ENCODE results near the gene B4GALNT3. TPM values are rescaled to one million over a fixed set of nuclear protein-coding genes. Genes with fewer than 3 reads are reported as not detected.

The B4GALNT3 gene
- total RNA-seq, 4 donors from 2014 or later = under 0.01 to 0.80 (median 0.36) TPM

DNA sequence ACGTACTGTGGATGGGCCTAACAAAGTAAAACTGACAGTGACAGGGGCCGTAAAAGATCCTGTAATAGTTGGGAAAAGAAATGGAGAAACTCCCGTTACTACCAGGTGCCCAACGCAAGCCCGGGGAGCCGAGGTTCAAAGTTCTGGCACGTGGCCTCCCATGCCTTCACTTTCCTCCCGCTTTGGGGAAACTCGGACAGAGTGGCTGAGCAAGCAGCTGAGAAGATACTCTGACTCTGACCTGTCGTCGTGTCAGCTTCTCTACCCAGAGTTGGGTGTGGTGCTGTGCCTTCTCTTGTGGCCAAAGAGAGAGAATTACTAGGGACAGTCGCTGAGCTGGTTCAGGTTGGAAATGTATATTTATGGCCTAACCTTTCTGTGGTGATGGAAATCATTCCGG lies 1.7 kb downstream of the B4GALNT3 start:
- Histone ChIP-seq H3K27ac (replicated peaks in 1 of 4) (no peak overlapping the region), H3K9me3 (no peaks in the 10 kb centered on the region), H3K27me3 (peaks cover 0 to 57% (median 8%) of the 10 kb centered on the region in 4 donors), H3K4me3 (no peak overlapping the region), H3K4me1 (peaks cover 9 to 21% (median 21%) of the 10 kb centered on the region in 4 donors), H3K36me3 (no peaks in the 10 kb centered on the region)
- no peak for TF ChIP-seq CTCF (IDR thresholded peaks at IDR 0.05)
- TF ChIP-seq EP300 (IDR thresholded peaks at IDR 0.05) = no peak
- no peak for TF ChIP-seq POLR2A (IDR thresholded peaks at IDR 0.05; ENCODE audit: low read depth)
- no peak for TF ChIP-seq POLR2AphosphoS5 (IDR thresholded peaks at IDR 0.05)
- WGBS = 86% methylated on average over 13 of the region's 13 CpGs
- no peak for DNase-seq (ENCODE audit: extremely low spot score)
- intact Hi-C loops (cut with DNase I) = no loop called here

GRCh38 chr12:462936-463705 lies 3.4 kb downstream of the B4GALNT3 start:
- 72% methylated on average over 6 of the region's 6 CpGs for WGBS
- H3K4me3 ChIP-seq = no peak overlapping the region
- no peaks in the 10 kb centered on the region for H3K9me3 ChIP-seq
- H3K36me3 ChIP-seq = no peaks in the 10 kb centered on the region
- intact Hi-C loops (cut with DNase I) = no loop called here
- H3K27me3 ChIP-seq = peaks cover 0 to 49% (median 8%) of the 10 kb centered on the region in 4 donors
- no peak for TF ChIP-seq CTCF (IDR thresholded peaks at IDR 0.05)
- DNase-seq (ENCODE audit: extremely low spot score) = no peak
- no peak overlapping the region for H3K27ac ChIP-seq (replicated peaks in 1 of 4)
- H3K4me1 ChIP-seq = peaks cover 9 to 21% (median 21%) of the 10 kb centered on the region in 4 donors

DNA sequence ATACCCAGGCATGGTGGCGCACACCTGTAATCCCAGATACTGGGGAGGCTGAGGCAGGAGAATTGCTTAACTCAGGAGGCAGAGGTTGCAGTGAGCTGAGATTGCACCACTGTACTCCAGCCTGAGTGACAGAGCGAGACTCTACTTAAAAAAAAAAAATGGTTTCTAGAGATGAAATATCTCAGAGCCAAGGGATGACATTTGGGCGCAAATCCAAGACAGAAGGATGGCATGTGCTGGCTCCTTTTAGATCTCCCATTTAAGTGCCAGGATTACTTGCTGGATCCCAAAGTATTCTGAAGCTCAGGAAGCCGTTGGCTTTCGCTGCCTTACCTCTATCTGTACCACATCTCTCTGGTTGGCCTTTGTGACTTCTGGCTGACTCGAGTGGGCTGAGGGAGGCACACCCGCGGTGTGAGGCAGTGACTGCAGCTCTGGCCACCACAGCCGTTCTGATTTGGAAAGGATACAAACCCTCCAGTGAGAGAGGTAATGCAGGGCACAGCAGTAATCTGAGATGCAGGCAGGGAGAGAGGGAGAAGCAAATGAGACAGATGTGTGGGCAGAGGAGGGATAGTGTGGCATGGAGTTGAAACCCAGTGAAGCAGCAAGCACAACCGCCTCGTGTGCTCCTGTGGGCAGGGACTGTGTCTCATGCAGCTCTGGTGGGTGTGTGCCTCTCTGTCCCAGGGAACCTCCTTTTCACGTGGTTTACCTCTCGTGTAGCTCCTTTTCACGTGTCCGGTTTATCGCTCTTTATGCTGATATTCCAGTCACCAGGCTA lies 4.9 kb downstream of the B4GALNT3 start:
- H3K27ac ChIP-seq (replicated peaks in 1 of 4) = no peak overlapping the region
- TF ChIP-seq EP300 (IDR thresholded peaks at IDR 0.05) (no peak), CTCF (IDR thresholded peaks at IDR 0.05) (no peak)
- peaks cover 0 to 33% (median 5%) of the 10 kb centered on the region in 4 donors for H3K27me3 ChIP-seq
- peaks cover 4 to 15% (median 13%) of the 10 kb centered on the region in 4 donors for H3K4me1 ChIP-seq
- whole genome bisulfite sequencing = 66% methylated on average over 15 of the region's 16 CpGs
- no peak for DNase-seq (ENCODE audit: extremely low spot score)
- H3K9me3 ChIP-seq = no peaks in the 10 kb centered on the region
- no peaks in the 10 kb centered on the region for H3K36me3 ChIP-seq
- no peak overlapping the region for H3K4me3 ChIP-seq
- intact Hi-C loops (cut with DNase I) = no loop called here

DNA sequence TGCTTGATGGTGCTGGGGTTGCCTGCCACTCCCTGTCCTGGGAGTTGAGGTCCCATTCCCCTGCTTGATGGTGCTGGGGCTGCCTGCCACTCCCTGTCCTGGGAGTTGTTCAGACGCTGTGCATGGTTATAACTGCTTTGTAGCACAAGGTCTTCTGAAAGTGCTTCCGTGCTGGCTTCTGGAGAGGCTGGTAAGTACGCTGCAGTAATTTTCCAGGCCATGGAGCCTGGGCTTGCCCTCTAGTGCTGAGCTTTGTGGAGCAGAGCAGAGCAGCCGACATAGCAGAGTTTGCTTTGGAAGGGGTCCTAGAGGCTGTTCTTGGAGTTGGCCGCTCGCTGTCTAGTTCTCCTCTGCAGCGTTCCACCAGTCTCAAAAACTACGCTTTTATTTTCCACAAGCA lies 6.3 kb downstream of the B4GALNT3 start:
- DNase-seq (ENCODE audit: extremely low spot score) = no peak
- Histone ChIP-seq H3K27me3 (peaks cover 0 to 31% (median 0%) of the 10 kb centered on the region in 4 donors), H3K36me3 (no peaks in the 10 kb centered on the region), H3K4me3 (no peak overlapping the region), H3K9me3 (no peaks in the 10 kb centered on the region), H3K27ac (replicated peaks in 1 of 4) (no peak overlapping the region), H3K4me1 (peaks cover 0 to 2% (median under 1%) of the 10 kb centered on the region in 4 donors)
- no peak for TF ChIP-seq POLR2A (IDR thresholded peaks at IDR 0.05; ENCODE audit: low read depth)
- TF ChIP-seq CTCF (IDR thresholded peaks at IDR 0.05) = no peak
- no peak for TF ChIP-seq POLR2AphosphoS5 (IDR thresholded peaks at IDR 0.05)
- intact Hi-C loops (cut with DNase I) = no loop called here
- WGBS = 79% methylated on average over 8 of the region's 8 CpGs
